Measurements from ENCODE around the gene LRATD1. TPM values are rescaled to one million over a fixed set of nuclear protein-coding genes. Genes with fewer than 3 reads are reported as not detected.
A peak's percentile ranks its signal among the peaks of the same experiment; 100 is the strongest.

Gene LRATD1
- total and polyA plus RNA-seq, 4 donors, result 3.7 to 23.0 (median 9.0) TPM

- WGBS, 2 donors, result 1 to 2% methylated on average over 24 of the region's 24 CpGs
- Histone ChIP-seq H3K4me1 (ENCODE audit: control insufficient read depth in 5 of 5, insufficient read depth in 5 of 5, low read length in 5 of 5) (peaks cover 5 to 38% (median 9%) of the 10 kb centered on the region in 5 donors), H3K27me3 (ENCODE audit: control insufficient read depth in 3 of 3, insufficient read depth in 3 of 3, low read length in 2 of 3) (peaks cover 0 to 43% (median 21%) of the 10 kb centered on the region in 3 donors), H3K9ac (ENCODE audit: insufficient read depth in 1 of 2, low read length in 2 of 2) (peak overlapping the region in 1 of 2 donors; percentile 36), H3K9me3 (ENCODE audit: control insufficient read depth in 4 of 4, insufficient read depth in 3 of 4, low read length in 3 of 4) (no peaks in the 10 kb centered on the region), H3K27ac (ENCODE audit: low read depth in 1 of 2, low read length in 1 of 2) (peak overlapping the region in 1 of 2 donors; percentile 87), H3K4me3 (peak overlapping the region; percentile 45), H3K36me3 (ENCODE audit: control insufficient read depth in 4 of 4, insufficient read depth in 4 of 4, low read length in 4 of 4) (no peaks in the 10 kb centered on the region)
- ATAC-seq (ENCODE audit: insufficient read depth, low FRiP score), result peak; percentile 28
- TF ChIP-seq, protein P1, sequence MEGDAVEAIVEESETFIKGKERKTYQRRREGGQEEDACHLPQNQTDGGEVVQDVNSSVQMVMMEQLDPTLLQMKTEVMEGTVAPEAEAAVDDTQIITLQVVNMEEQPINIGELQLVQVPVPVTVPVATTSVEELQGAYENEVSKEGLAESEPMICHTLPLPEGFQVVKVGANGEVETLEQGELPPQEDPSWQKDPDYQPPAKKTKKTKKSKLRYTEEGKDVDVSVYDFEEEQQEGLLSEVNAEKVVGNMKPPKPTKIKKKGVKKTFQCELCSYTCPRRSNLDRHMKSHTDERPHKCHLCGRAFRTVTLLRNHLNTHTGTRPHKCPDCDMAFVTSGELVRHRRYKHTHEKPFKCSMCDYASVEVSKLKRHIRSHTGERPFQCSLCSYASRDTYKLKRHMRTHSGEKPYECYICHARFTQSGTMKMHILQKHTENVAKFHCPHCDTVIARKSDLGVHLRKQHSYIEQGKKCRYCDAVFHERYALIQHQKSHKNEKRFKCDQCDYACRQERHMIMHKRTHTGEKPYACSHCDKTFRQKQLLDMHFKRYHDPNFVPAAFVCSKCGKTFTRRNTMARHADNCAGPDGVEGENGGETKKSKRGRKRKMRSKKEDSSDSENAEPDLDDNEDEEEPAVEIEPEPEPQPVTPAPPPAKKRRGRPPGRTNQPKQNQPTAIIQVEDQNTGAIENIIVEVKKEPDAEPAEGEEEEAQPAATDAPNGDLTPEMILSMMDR (IDR thresholded peaks at IDR 0.05; ENCODE audit: control extremely low read depth, extremely low read depth), result no peak
- DNase-seq, result peak; percentile 76 to 91 (median 80)
Measured at GRCh38 chr2:14635391-14635871, 2.9 kb downstream of the LRATD1 start.

GRCh38 chr2:14638488-14638887 lies 6.0 kb downstream of the LRATD1 start:
- Histone ChIP-seq H3K27ac (ENCODE audit: low read depth in 1 of 2, low read length in 1 of 2) (no peak overlapping the region), H3K27me3 (ENCODE audit: control insufficient read depth in 3 of 3, insufficient read depth in 3 of 3, low read length in 2 of 3) (peaks cover 0 to 19% (median 9%) of the 10 kb centered on the region in 3 donors), H3K4me3 (no peak overlapping the region), H3K4me1 (ENCODE audit: control insufficient read depth in 5 of 5, insufficient read depth in 5 of 5, low read length in 5 of 5) (peaks cover 2 to 26% (median 5%) of the 10 kb centered on the region in 5 donors), H3K9ac (ENCODE audit: insufficient read depth in 1 of 2, low read length in 2 of 2) (no peak overlapping the region), H3K9me3 (ENCODE audit: control insufficient read depth in 4 of 4, insufficient read depth in 3 of 4, low read length in 3 of 4) (no peaks in the 10 kb centered on the region), H3K36me3 (ENCODE audit: control insufficient read depth in 4 of 4, insufficient read depth in 4 of 4, low read length in 4 of 4) (no peaks in the 10 kb centered on the region)
- DNase-seq (no peak), ATAC-seq (ENCODE audit: insufficient read depth, low FRiP score) (no peak)
- 87 to 91% methylated on average over 2 of the region's 2 CpGs for WGBS, 2 donors
- TF ChIP-seq, protein P1 (IDR thresholded peaks at IDR 0.05; ENCODE audit: control extremely low read depth, extremely low read depth), result no peak

DNA sequence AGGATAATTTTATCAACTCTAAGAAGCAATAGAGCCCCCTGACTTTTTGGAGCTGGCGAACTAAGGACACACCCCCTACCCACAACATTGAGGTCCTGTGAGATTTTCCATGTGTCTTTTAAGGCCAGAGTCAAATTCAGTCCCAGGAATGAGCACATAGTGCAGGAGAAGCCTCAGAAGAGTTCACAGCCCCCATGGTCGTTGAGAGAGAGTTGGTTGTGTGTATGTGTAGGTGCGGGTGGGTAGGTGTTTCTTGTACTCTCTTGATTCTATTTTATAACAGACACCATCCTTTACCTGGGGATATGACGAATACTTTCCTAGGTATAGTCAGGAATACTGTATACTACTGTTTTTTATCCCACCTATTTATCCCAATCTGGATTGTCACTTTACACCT lies 8.6 kb downstream of the LRATD1 start:
- 88 to 89% methylated on average over 4 of the region's 4 CpGs for WGBS, 2 donors
- no peak for ATAC-seq (ENCODE audit: insufficient read depth, low FRiP score)

More for the DNA sequence above, 8.6 kb downstream of the LRATD1 start:
- no peak overlapping the region for H3K27ac ChIP-seq (ENCODE audit: low read depth in 1 of 2, low read length in 1 of 2)
- no peaks in the 10 kb centered on the region for H3K36me3 ChIP-seq (ENCODE audit: control insufficient read depth in 4 of 4, insufficient read depth in 4 of 4, low read length in 4 of 4)
- peaks cover 0 to 10% (median 3%) of the 10 kb centered on the region in 5 donors for H3K4me1 ChIP-seq (ENCODE audit: control insufficient read depth in 5 of 5, insufficient read depth in 5 of 5, low read length in 5 of 5)
- TF ChIP-seq, protein P1 (IDR thresholded peaks at IDR 0.05; ENCODE audit: control extremely low read depth, extremely low read depth), result no peak
- DNase-seq, result no peak
- H3K4me3 ChIP-seq, result no peak overlapping the region
- peaks cover 0 to 12% (median 3%) of the 10 kb centered on the region in 3 donors for H3K27me3 ChIP-seq (ENCODE audit: control insufficient read depth in 3 of 3, insufficient read depth in 3 of 3, low read length in 2 of 3)
- H3K9ac ChIP-seq (ENCODE audit: insufficient read depth in 1 of 2, low read length in 2 of 2), result no peak overlapping the region
- H3K9me3 ChIP-seq (ENCODE audit: control insufficient read depth in 4 of 4, insufficient read depth in 3 of 4, low read length in 3 of 4), result no peaks in the 10 kb centered on the region

Data from lung (tissue), 12 donors.